ENCODE results near the gene ACVR1.
"Not testable (repeated sequence)": the region's sequence is repeated elsewhere in the genome, so short reads cannot be mapped to it uniquely, and the experiment has no call there.

The ACVR1 gene

GRCh38 chr2:157748371-157749142, 127.6 kb downstream of the ACVR1 start:
- DNase-seq = no peak

DNA sequence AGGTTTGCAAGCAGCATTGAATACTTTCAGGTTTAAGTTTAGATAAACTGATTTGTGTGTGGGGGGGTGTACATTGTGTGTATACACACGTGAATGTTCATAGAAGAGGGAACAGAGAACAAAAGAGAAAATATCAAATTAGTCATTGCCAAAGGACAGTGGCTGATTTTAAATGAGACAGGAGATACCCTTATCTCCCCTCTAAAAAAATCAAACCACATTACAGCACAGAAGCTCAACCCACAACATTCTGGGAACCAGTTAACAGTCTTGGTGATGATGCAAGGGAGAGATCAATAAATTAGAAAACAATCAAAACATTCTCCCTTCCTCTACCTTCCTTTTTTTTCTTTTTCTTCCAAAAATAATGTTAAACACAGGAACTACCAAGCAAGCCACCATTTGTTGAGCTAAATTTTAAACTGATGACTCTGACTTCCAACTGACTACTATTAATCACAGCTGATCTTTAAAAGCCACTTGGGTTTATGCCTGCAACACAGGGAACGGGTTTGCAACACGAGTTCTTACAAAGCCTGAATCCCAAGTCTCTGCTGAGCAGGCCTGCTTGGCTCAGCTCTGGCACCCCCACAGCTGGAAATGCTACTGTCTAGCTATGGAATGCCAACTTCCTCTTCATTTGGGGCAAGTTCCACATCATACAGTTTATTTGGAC, 128.3 kb downstream of the ACVR1 start:
- no peak for DNase-seq

- no peak for DNase-seq
Observed at GRCh38 chr2:157747280-157747679, 128.8 kb downstream of the ACVR1 start.

DNA sequence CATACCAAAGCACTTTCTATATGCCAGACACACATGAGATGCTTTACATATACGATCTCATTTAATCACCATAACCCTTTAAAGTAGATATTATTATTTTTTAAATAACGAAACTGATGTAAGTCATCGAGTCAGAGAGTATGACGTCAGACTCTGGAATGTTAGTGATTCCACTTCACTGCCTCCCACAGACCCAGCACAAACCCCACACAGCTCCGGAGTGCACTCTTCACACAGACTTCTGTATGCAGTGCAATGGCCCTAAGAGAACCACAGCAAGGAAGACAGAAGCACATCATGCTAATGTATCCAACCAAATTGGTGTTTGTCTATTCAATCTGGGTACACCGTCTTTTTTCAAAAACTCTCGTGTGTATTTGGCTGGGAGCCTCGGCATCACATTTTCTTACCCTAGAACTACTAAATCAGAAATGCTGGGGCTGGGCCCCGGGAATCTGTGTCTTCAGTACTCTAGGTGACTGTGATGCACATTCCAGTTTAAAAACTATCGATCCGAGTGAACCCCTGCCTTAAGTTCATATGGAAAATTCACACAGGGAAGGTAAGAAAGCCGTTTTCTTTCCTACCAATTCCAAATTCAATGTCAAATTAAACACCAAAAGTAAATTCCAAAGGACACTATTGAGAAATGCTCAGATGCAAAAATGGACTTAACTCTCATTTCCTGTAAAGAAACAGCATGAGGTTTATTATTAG, 129.7 kb downstream of the ACVR1 start:
- DNase-seq = no peak

GRCh38 chr2:157744571-157745076, 131.5 kb downstream of the ACVR1 start:
- DNase-seq = no peak

GRCh38 chr2:157743051-157743450, 133.1 kb downstream of the ACVR1 start:
- no peak for DNase-seq

- no peak for DNase-seq
Observed at GRCh38 chr2:157741819-157742484, 134.2 kb downstream of the ACVR1 start.

- no peak for DNase-seq
Observed at GRCh38 chr2:157737656-157738055, 138.5 kb downstream of the ACVR1 start.

- DNase-seq = no peak
Observed at GRCh38 chr2:157735532-157735931, 140.6 kb downstream of the ACVR1 start.

- no peak for DNase-seq
Observed at GRCh38 chr2:157733263-157733662, 142.9 kb downstream of the ACVR1 start.

DNA sequence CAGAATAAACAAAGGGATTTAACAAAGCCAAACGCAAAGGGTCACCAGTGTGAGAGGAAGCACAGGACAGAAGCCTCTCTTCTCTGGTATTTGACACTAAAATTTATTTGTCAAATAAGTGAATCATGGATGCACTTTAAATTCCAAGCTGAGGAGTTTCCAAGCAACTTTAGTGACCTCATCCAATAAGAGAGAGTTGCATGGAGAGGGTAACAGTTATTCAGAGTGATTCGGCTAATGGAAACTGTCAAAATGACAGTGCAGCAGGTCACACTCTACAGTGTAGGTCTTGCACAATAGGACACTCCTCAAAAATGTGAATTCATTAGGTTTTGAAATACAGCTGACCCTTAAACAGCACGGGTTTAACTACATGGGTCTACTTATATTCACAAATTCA, 143.5 kb downstream of the ACVR1 start:
- DNase-seq = no peak

DNA sequence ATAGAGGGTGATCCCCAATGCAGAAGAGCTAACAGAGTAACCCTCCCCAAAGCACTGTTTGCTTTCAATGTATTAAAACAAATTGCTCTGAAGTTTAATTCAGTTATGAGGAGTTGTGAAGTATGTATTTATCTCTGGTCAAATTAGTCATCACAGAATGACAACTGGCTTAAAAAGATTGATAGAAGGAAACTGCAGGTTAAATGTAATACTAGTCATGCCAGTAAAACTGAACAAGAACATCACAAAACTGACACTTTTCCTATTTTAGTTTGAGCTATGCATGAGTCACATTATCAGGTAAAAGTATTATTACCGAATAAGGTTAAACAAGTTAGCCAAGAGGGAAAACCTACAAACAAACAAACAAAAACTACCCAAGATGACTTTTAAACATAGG, 148.4 kb downstream of the ACVR1 start:
- no peak for DNase-seq

DNA sequence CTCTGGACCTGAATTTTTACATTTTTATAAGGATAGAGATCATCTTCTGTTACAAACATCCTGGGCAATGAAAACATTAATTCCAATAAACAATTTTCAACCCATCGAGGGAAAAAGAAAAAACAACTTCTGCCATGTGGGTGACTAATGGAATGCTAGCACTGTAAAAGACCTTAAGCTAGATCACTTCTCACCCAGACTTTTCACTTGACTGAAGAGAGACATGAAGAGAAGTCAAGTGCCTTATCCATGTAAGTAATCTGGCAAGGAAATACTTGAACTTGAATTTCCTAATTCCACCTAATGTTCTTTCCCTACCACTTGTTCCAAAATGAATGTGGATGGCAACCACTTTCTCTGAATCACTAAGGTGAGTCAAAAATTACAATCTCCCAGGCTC, 149.2 kb downstream of the ACVR1 start:
- no peak for DNase-seq

- DNase-seq = no peak
Observed at GRCh38 chr2:157725846-157726245, 150.3 kb downstream of the ACVR1 start.

DNA sequence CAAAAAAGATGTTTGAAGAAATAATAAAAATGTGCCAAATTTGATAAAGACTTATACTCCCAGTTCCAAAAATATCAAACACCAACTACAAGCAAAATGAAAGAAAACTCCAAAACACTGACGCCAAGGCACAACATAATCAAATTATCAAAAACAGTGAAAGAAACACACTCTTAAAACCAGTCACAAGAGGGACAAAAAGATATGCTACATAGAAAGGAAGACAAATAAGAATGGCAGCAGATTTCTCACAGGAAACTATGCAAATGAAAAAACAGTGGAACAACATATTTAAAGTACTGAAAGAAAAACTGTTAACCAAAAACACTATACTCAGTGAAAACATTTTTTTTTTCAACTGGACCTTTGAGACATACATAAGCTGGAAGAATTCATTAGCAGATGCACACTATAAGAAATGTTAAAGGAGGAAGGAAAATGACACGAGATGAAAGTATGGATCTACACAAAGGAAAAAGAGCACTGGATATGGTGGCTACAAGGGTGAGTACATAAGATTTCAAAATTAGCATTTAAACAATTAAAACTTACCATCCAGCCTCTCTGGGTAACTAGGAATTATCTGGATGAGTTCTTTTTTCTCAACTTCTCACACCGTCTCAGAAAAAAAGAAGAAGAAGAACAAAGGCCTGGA, 153.4 kb downstream of the ACVR1 start:
- DNase-seq = peak; percentile 19

GRCh38 chr2:157720504-157720903, 155.6 kb downstream of the ACVR1 start:
- no peak for DNase-seq

- not testable (repeated sequence) for DNase-seq
Observed at GRCh38 chr2:157704653-157705052, 171.5 kb downstream of the ACVR1 start.

DNA sequence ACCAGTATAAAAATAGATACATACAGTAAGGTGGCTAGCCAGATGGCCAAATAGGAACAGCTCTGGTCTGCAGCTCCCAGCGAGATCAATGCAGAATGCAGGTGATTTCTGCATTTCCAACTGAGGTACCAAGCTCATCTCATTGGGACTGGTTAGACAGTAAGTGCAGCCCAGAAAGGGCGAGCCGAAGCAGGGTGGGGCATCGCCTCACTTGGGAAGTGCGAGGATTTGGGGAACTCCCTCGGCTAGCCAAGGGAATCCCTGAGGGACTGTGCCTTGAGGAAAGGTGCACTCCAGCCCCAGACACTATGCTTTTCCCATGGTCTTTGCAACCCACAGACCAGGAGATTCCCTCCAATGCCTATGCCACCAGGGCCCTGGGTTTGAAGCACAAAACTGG, 172.0 kb downstream of the ACVR1 start:
- not testable (repeated sequence) for DNase-seq

DNA sequence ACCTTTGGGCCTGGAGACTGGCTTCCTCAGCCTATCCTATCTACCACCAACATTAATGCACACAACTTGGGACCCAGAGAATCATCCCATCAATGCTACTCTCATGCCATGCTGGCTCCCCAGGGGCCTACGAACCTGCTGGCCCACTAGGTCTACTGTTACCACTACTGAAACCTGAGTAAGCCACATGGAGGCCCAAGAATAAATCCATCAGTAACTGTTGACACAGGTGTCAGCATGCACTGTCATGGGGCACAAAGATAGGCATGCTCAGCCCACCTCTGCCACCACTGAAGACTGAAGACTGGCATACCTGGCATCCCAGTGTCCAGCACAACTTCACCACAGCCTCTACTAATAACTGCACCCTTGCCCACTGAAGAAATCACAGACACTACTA, 176.3 kb downstream of the ACVR1 start:
- no peak for DNase-seq

DNA sequence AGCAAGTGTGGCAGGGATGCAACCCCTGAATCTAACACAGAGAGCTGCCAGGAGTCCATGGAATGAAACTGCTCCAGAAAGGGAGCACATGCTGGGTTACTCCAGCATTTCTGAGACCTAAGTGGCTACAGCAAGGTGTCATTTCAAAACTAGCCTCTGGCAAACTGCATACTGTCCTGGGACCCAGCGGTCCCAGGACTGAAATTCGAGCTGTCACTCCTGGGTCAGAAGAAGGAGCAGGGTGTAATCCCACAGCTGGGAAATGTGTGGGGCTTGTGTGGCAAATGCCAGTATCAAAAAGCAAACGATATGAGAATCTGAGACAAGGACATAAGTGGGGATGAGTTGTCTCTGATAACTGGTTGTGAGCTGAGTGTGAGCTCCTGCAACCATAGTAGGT, 177.1 kb downstream of the ACVR1 start:
- no peak for DNase-seq

DNA sequence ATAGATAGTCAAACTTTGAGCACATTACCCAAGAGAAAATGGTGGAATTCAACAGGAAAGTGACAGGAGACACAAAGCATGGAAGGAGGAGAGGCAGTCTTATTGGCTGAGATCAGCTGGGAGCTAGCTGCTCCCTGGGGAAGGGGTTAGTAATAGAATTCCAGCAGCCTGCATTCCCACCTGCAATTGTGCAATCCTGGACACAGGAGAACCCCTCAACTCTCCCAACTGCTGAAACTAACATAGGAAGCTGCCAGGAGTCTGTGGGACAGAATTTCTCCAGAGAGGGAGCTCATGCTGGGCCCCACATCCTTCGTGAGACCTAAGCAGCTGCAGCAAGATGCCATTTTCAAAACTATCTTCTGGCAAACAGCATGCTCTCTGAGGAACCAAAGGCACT, 177.7 kb downstream of the ACVR1 start:
- DNase-seq = no peak

GRCh38 chr2:157696036-157696435, 180.1 kb downstream of the ACVR1 start:
- DNase-seq = no peak

DNA sequence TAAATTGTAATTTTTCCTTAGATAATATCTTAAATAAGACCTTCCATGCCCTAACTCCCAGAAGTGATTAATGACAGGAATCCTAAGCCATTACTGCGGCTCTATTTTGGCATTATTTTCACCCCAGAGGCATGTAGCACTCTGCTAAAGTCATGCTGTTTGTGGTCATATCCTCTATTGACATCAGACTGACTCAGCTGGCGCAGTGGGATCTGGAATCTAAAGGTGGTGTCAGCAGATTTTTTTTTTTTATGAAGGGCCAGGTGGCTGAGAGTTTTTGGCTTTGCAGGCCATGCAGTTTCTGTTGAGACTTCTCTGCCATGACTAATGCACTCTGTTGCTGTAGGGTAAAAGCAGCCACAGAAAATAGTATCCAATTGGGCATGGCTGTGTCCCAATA, 183.4 kb downstream of the ACVR1 start:
- DNase-seq = no peak
